Right lobe of liver (tissue), 6 donors: ENCODE data around the gene EMC6. TPM values are rescaled to one million over a fixed set of nuclear protein-coding genes. Genes with fewer than 3 reads are reported as not detected.
A peak's percentile ranks its signal among the peaks of the same experiment; 100 is the strongest.

ENCODE experiments used
- ATAC-seq, 4 donors: fragments of 200-7000 bp; cut with Tn5 transposase; one replicate each; pipeline ENCODE4 v1.9.1; 2020; ENCODE audit warnings: mild to moderate bottlenecking in 4 of 4, moderate library complexity in 4 of 4
- DNase-seq, 3 donors: peaks; one replicate each; pipeline ENCODE4 v3.0.0-alpha.2; 2020
- H3K27ac ChIP-seq, 3 donors: fragments of 200-600 bp; one replicate each; pipeline ENCODE4 v1.8.0; 2022
- H3K27me3 ChIP-seq, 2 donors: fragments of 200-600 bp; one replicate each; pipeline ENCODE4 v1.8.0; 2022
- H3K36me3 ChIP-seq, 4 donors: fragments of 200-600 bp; sonication (generic) in 1 of 4; one replicate each; pipeline versions ENCODE4 v1.5.1 to v1.8.0; 2017 to 2022; ENCODE audit warnings: control low read depth in 1 of 4
- H3K4me1 ChIP-seq, 4 donors: fragments of 200-600 bp; sonication (generic) in 1 of 4; one replicate each; pipeline versions ENCODE4 v1.5.1 to v1.8.0; 2017 to 2022; ENCODE audit warnings: control low read depth in 1 of 4
- H3K4me3 ChIP-seq, 3 donors: fragments of 200-600 bp; one replicate each; pipeline ENCODE4 v1.8.0; 2022
- H3K9me3 ChIP-seq, 4 donors: fragments of 200-600 bp; sonication (generic) in 1 of 4; one replicate each; pipeline versions ENCODE4 v1.5.1 to v1.8.0; 2017 to 2022; ENCODE audit warnings: control low read depth in 1 of 4
- CTCF ChIP-seq, 4 donors: fragments of 200-600 bp in 3 of 4; fragments of 450-650 bp in 1 of 4; IDR thresholded peaks; one replicate each; pipeline versions ENCODE4 v1.5.1 to v1.8.0; 2016 to 2022; ENCODE audit warnings: antibody characterized with exemption in 4 of 4, mild to moderate bottlenecking in 2 of 4
- POLR2A ChIP-seq: fragments of 450-650 bp; IDR thresholded peaks from one replicate; pipeline ENCODE4 v1.6.1; 2017; ENCODE audit warnings: antibody characterized with exemption, mild to moderate bottlenecking
- WGBS: methylation state at CpG from one replicate; pipeline ENCODE4 v1.1.6; 2018; ENCODE audit warnings: low coverage, low lambda C conversion rate; ENCODE audit not compliant: insufficient coverage; ENCODE audit errors: missing lambda C conversion rate; 5-methylcytosine and 5-hydroxymethylcytosine counted together
- intact Hi-C, 2 donors: fragments of 100-400 bp; cut with DNase I; formaldehyde crosslinking; loops; one replicate each; pipeline versions ENCODE4 v1.11.2 to v1.14.1; 2022
- total RNA-seq, 6 experiments: library from RNA; depleted of rRNA in 2 of 6; stranded (reverse); fragments of >200 nt in 2 of 6; fragmentation: NEBNext Ultra II Directional in 3 of 6; extraction: Animal tissue kit (Norgen Biotek cat#: 25700) in 3 of 6; gene quantifications; one replicate each; pipeline versions ENCODE4 v1.1.0 to v1.2.4, GENCODE V29; 2016 to 2023
- donor health status: DM: no; HTN: yes; CAD: no.
- donor health status: DM: no; HTN: no; CAD: no.
- donor health status: DM: no; HTN: no; CAD: no.
- donor health status: DM: no; HTN: yes; CAD: no.
- donor health status: DM: no; HTN: yes; CAD: no.

The EMC6 gene
- total RNA-seq, 6 experiments from 2014 or later = 19.7 to 27.7 (median 24.4) TPM

- Histone ChIP-seq H3K9me3 (no peaks in the 10 kb centered on the region), H3K4me1 (peaks cover 0 to 17% (median 3%) of the 10 kb centered on the region in 4 donors), H3K36me3 (peaks cover 0 to 6% (median 0%) of the 10 kb centered on the region in 4 donors), H3K27me3 (no peaks in the 10 kb centered on the region), H3K4me3 (peak overlapping the region; percentile 85 to 100 (median 98)), H3K27ac (peak overlapping the region; percentile 97 to 99 (median 98))
- intact Hi-C loops = no loop called here
- no peak for TF ChIP-seq CTCF (IDR thresholded peaks at IDR 0.05)
- TF ChIP-seq POLR2A = no peak
- WGBS = 14% methylated on average over 15 of the region's 38 CpGs
- ATAC-seq (peak; percentile 31 to 58 (median 54)), DNase-seq (peak; percentile 63 to 89 (median 81))
Measured at GRCh38 chr17:3635474-3636153, 33.0 kb upstream of the EMC6 start.

GRCh38 chr17:3636154-3636907, 32.3 kb upstream of the EMC6 start, which contains the start of the genes CTNS and SHPK:
CTNS (plus strand) TSS chr17:3636760; CDS start chr17:3640207, 3,447 bp downstream.
SHPK (minus strand) TSS chr17:3636250; CDS start chr17:3636219, 31 bp downstream.
- Histone ChIP-seq H3K4me3 (peak within 1 kb of the TSS; percentile 85 to 100 (median 98)), H3K27ac (peak within 1 kb of the TSS; percentile 97 to 99 (median 98)), H3K36me3 (no peaks in the 10 kb centered on the region), H3K27me3 (no peaks in the 10 kb centered on the region), H3K9me3 (no peaks in the 10 kb centered on the region), H3K4me1 (peaks cover 0 to 18% (median 3%) of the 10 kb centered on the region in 4 donors)
- DNase-seq (peak; percentile 98 to 99 (median 98)), ATAC-seq (peak; percentile 90 to 96 (median 92))
- intact Hi-C loops = no loop called here
- no peak for TF ChIP-seq CTCF (IDR thresholded peaks at IDR 0.05)
- TF ChIP-seq POLR2A = peak; percentile 80
- WGBS = 0% methylated on average over 1 of the region's 68 CpGs

GRCh38 chr17:3636908-3637373, 31.7 kb upstream of the EMC6 start:
- peak overlapping the region; percentile 85 to 100 (median 98) for H3K4me3 ChIP-seq
- no peak for ATAC-seq
- no peaks in the 10 kb centered on the region for H3K27me3 ChIP-seq
- TF ChIP-seq CTCF (IDR thresholded peaks at IDR 0.05) (no peak), POLR2A (no peak)
- H3K4me1 ChIP-seq = peaks cover 0 to 21% (median 3%) of the 10 kb centered on the region in 4 donors
- no peak for DNase-seq
- no peaks in the 10 kb centered on the region for H3K9me3 ChIP-seq
- no peaks in the 10 kb centered on the region for H3K36me3 ChIP-seq
- WGBS = 0% methylated on average over 11 of the region's 31 CpGs
- intact Hi-C loops = no loop called here
- H3K27ac ChIP-seq = peak overlapping the region; percentile 97 to 99 (median 98)

- ATAC-seq = no peak
- intact Hi-C loops = no loop called here
- no peaks in the 10 kb centered on the region for H3K36me3 ChIP-seq
- no peaks in the 10 kb centered on the region for H3K27me3 ChIP-seq
- H3K4me3 ChIP-seq = no peak overlapping the region
- no peaks in the 10 kb centered on the region for H3K9me3 ChIP-seq
- H3K27ac ChIP-seq = peak overlapping the region in 2 of 3 donors; percentile 0 to 36
- H3K4me1 ChIP-seq = peaks cover 0 to 16% (median 0%) of the 10 kb centered on the region in 4 donors
- 34% methylated on average over 7 of the region's 7 CpGs for WGBS
- peak in 1 of 3 donors; percentile 34 for DNase-seq
- TF ChIP-seq CTCF (IDR thresholded peaks at IDR 0.05) (no peak), POLR2A (no peak)
Measured at GRCh38 chr17:3639981-3640596, 28.5 kb upstream of the EMC6 start.
